AG04450 (cell line): ENCODE data around the gene VILL. TPM values are rescaled to one million over a fixed set of nuclear protein-coding genes. Genes with fewer than 3 reads are reported as not detected.
A peak's percentile ranks its signal among the peaks of the same experiment; 100 is the strongest.

Source experiments
- CTCF ChIA-PET: fragments of 300-600, 350-600 bp; formaldehyde crosslinking; extraction: SDS; loops from one replicate; lab custom pipeline; 2022; ENCODE audit warnings: antibody characterized with exemption, inconsistent platforms; lab: Charles Lee
- POLR2A ChIA-PET: fragments of 350-600 bp; formaldehyde crosslinking; extraction: SDS; loops from one replicate; lab custom pipeline; 2021; ENCODE audit warnings: antibody characterized with exemption, inconsistent platforms; lab: Yijun Ruan, JAX
- DNase-seq: peaks from one replicate; pipeline ENCODE4 v3.0.0-alpha.2; 2011; ENCODE audit warnings: low read depth, low spot score
- H3K27ac ChIP-seq: one replicate; pipeline ENCODE4 v1.5.1; 2012; ENCODE audit warnings: low read depth, low read length, control low read depth
- H3K27me3 ChIP-seq: one replicate; pipeline ENCODE4 v1.6.0; 2012; ENCODE audit warnings: low read length; ENCODE audit not compliant: control insufficient read depth, insufficient read depth
- H3K4me3 ChIP-seq: 2 replicates; pipeline ENCODE4 v1.5.1; 2011; ENCODE audit warnings: mild to moderate bottlenecking, low read depth, low read length, control low read depth
- H3K9me3 ChIP-seq: 2 replicates; pipeline ENCODE4 v1.5.1; 2012; ENCODE audit warnings: low read length; ENCODE audit not compliant: control insufficient read depth, insufficient read depth
- polyA minus RNA-seq: library from RNA; depleted of rRNA, polyadenylated mRNA; stranded (reverse); fragments of >200 nt; gene quantifications from 2 replicates; pipeline ENCODE4 v1.2.3, GENCODE V29; 2011; rRNA and poly(A)+ RNA removed
- polyA plus RNA-seq: library from polyadenylated mRNA; depleted of rRNA; stranded (reverse); fragments of >200 nt; gene quantifications from 2 replicates; pipeline ENCODE4 v1.2.3, GENCODE V29; 2011; rRNA removed
- TF ChIP-seq, protein P1 (sequence below): IDR thresholded peaks from 2 replicates; pipeline ENCODE4 v1.5.1; 2011; ENCODE audit warnings: low read depth, low read length, control low read depth, inconsistent platforms

Gene VILL
- polyA plus RNA-seq (2.6 and 5.3 TPM in 2 replicates), polyA minus RNA-seq (5.9 and 10.7 TPM in 2 replicates)

DNA sequence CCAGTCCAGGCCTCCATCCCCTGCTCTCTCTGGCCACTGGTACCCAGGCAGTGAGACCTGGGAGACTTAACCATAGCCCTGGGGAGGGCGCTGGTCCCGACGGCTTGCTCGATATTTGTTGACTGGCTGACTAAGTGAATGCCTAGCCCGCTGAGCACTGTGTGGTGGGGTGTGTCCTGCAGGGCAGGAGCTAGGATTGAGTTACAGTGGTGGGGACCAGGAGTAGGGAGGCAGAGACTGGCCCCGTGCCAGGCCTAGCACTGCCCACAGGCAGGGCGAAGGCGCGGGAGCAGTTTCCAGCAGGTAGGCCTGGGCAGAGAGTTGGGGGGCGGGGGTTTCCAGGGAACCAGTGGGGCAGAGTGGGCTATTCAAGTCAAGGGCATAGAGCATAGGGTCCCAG is at the start of gene VILL:
VILL (plus strand) TSS at position 260 of the 400 bp plus-strand sequence. CDS start 2,887 bp downstream, outside the sequence.
- Histone ChIP-seq H3K27me3 (peaks cover 4% of the 10 kb centered on the region), H3K27ac (peak within 1 kb of the TSS; percentile 21), H3K9me3 (no peaks in the 10 kb centered on the region; the same call in 1 of the 2 replicates), H3K4me3 (no peak within 1 kb of the TSS)
- no peak for DNase-seq
- ChIA-PET POLR2A (no interaction called here), CTCF (no interaction called here)
- TF ChIP-seq, protein P1, sequence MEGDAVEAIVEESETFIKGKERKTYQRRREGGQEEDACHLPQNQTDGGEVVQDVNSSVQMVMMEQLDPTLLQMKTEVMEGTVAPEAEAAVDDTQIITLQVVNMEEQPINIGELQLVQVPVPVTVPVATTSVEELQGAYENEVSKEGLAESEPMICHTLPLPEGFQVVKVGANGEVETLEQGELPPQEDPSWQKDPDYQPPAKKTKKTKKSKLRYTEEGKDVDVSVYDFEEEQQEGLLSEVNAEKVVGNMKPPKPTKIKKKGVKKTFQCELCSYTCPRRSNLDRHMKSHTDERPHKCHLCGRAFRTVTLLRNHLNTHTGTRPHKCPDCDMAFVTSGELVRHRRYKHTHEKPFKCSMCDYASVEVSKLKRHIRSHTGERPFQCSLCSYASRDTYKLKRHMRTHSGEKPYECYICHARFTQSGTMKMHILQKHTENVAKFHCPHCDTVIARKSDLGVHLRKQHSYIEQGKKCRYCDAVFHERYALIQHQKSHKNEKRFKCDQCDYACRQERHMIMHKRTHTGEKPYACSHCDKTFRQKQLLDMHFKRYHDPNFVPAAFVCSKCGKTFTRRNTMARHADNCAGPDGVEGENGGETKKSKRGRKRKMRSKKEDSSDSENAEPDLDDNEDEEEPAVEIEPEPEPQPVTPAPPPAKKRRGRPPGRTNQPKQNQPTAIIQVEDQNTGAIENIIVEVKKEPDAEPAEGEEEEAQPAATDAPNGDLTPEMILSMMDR: no peak

DNA sequence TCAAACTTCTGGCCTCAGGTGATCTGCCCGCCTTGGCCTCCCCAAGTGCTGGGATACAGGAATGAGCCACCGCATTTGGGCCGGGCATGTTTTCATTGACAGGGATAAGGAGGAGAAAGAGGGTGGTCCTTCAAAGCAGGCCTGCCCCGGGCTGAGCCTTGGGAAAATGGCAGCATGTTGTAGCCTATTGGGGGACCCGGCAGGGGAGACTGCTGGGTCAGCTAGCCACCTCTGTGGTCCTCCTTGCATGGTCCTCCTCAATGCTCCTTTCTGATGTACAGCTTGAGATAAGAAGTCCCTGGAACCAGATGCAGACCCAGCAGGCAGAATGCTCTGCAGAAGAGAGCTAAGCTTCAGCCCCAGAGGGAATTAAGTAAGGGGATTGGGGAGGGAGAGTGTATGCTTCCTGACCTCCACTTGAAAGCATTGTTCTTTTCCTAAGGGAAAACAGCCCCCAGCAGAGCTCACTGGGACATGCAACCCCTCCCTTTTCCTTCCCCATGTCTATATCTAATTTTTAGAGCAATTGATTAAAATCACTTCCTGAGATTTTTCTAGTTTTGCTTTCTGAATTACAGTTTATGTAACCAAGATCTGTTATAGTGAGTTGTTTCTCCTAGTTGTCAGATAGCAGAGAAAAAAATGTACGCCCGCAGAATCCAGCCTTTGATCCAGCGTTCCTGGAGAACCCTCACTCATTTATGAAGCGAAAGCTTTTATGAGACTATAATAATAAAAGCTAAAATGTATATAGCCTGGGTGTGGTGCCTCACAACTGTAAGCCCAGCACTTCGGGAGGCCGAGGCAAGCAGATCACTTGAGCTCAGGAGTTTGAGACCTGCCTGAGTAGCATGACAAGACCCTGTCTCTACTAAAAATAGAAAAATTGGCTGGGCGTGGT is 48.7 kb upstream of the VILL start:
- Histone ChIP-seq H3K4me3 (no peak overlapping the region), H3K9me3 (no peaks in the 10 kb centered on the region), H3K27me3 (no peaks in the 10 kb centered on the region), H3K27ac (no peak overlapping the region)
- CTCF ChIA-PET: no interaction called here
- TF ChIP-seq, protein P1: no peak
- POLR2A ChIA-PET: interaction anchor here (0.7 kb wide), 1 partner anchor 130 kb away, joined by 3 read pairs; no protein-coding TSS in a partner anchor
- DNase-seq: no peak

DNA sequence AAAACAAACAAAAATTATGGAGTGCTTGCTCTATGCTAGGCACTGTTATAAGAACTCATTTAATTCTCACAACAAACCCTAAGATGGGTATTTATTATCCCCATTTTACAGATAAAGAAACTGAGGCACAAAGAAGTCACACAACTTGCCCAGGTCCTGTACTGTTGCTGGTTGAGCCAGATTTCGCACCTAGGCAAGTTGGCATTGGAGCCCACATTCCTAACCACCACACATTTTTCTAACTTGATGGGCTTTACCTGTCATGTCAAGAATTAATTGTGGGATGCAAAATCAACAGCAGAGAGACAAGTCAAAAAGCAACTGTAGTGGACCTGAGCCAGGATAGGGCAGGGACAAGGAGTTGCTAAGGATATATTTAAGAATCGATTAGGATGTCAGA is 47.9 kb upstream of the VILL start:
- TF ChIP-seq, protein P1: no peak
- H3K9me3 ChIP-seq: no peaks in the 10 kb centered on the region
- H3K4me3 ChIP-seq: no peak overlapping the region
- DNase-seq: no peak
- ChIA-PET CTCF (no interaction called here), POLR2A (no interaction called here)
- H3K27ac ChIP-seq: no peak overlapping the region
- H3K27me3 ChIP-seq: no peaks in the 10 kb centered on the region

DNA sequence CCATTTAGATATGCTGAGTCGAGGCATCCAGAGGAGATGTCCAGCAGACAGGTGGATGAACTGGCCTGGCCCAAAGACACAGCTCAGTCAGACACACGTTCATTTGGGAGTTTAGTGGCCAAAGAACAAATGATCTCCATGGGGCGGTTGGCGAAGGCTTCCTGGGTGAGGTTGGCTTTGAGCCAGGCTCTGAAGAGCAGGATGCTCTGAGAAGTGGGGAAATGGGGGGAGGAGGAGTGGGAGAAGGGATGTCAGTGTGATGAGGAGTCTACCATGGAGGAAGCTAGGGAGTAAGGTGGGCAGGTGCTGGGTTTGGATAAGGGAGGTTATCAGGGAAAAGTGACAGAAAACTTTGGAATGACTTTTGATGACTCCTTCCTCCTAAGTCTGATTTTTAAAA is 47.5 kb upstream of the VILL start:
- POLR2A ChIA-PET: no interaction called here
- H3K4me3 ChIP-seq: no peak overlapping the region
- H3K27ac ChIP-seq: no peak overlapping the region
- H3K9me3 ChIP-seq: no peaks in the 10 kb centered on the region
- TF ChIP-seq, protein P1: no peak
- no peak for DNase-seq
- no peaks in the 10 kb centered on the region for H3K27me3 ChIP-seq
- CTCF ChIA-PET: interaction anchor here (5.2 kb wide), 1 partner anchor 24 kb away, joined by 20 read pairs; no protein-coding TSS in a partner anchor

DNA sequence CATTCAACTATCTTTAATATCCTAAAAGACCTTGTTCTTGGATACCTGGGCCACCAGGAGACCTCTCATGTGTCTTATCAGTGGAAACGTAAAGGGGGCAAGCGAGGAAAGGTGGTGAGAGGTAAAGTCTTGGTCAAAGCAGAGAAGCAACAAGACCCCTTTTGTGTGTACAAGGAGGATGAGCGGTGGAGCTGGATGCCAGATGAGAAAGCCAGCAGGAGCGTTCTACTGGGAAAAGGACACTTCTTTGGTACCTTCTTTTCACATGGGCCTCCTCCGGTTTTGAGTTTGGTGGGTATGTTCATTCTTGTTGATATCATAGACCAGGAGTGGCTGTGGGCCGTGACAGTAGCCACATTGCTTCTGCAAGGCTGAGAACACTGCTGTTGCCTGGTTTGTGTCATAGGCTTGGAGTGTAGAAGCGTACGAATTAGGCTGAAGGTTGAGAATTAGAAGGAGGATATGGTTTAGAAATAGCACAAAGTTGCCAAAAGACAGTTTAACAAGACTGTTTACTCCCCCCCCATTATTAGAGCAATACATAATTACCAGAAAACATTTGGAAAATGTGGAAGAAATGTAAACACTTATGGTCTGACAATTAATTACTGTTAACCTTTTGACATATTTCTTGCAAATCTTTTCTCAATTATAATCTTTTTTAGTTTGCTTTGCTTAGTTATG is 46.8 kb upstream of the VILL start:
- Histone ChIP-seq H3K4me3 (no peak overlapping the region), H3K27me3 (no peaks in the 10 kb centered on the region), H3K9me3 (no peaks in the 10 kb centered on the region), H3K27ac (no peak overlapping the region)
- ChIA-PET POLR2A (no interaction called here), CTCF (interaction anchor here (1.7 to 5.2 kb wide), 2 partner anchors 24 to 31 kb away, joined by 6 to 20 read pairs; no protein-coding TSS in a partner anchor)
- TF ChIP-seq, protein P1: no peak
- no peak for DNase-seq
